ENCODE results near the gene STMN3.

Gene STMN3

DNA sequence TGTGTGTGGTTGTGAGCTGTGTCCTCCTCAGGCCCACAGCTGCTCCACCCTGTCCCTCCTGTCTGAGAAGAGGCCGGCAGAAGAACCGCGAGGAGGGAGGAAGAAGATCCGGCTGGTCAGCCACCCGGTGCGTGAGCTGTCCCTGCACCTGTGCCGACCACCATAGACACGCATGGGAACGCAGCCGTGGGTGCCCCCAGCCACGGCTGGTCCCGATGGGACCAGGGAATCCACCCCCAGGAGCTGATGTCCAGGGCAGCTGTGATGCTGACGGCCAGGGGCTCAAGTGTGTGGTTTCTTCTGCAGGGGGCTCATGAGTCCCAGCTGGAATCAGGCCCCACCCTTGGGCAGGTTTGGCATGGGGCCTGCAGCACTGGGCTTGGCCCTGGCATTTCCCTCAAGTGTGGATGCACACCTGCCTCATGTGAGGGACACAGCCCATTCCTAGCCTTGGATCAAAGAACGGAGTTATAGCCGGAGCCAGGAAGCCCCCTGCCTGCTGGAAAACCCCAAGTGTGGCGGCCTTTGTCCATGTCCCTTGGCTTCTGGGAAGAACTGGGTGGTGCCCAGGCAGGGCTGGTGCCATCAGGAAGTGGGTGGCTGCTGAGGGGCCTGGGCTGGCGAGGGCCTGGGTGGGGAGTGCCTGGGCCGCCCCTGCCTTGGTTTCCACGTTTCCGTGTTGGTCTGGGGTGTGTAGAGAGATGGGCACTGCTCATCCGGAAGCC lies 38.6 kb upstream of the STMN3 start:
- DNase-seq, result no peak

DNA sequence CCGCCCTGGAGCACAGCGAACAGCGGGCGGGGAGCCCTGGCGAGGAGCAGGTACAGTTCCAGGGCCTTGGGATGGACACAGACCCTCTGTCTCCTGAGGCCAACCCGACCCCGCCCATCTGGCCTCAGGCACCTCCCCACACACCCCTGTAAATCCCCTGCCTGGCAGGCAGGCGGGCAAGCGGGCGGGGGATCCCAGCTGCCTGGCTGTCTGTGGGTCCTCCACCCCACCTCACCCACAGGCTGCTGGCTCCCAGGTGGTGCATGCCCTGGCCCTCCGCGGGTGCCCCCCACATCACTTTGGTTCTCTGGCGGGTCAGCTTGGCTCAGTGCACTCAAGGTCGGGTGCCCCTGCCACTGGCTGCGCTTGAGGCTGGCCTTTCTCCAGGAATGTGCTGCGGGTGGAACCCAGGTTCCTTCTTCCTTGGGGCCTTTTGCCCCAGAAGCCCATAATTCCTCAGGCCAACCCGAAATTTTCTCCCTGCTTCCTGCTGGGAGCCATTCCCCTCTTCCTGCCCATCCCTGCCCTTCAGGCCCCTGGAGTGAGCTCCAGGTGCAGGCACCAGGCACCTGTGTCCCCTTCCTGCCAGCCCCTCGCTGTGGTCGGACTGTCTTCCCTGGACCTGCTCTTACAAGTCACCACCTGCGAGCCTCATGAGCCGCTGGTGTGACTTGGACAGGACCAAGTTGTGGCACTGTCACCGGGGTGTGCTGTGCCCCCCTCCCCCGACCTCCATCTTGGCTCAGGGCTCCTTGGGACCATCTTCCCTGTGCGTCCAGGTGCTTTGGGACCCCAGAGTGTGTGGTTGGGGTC lies 37.9 kb upstream of the STMN3 start:
- DNase-seq, result no peak

DNA sequence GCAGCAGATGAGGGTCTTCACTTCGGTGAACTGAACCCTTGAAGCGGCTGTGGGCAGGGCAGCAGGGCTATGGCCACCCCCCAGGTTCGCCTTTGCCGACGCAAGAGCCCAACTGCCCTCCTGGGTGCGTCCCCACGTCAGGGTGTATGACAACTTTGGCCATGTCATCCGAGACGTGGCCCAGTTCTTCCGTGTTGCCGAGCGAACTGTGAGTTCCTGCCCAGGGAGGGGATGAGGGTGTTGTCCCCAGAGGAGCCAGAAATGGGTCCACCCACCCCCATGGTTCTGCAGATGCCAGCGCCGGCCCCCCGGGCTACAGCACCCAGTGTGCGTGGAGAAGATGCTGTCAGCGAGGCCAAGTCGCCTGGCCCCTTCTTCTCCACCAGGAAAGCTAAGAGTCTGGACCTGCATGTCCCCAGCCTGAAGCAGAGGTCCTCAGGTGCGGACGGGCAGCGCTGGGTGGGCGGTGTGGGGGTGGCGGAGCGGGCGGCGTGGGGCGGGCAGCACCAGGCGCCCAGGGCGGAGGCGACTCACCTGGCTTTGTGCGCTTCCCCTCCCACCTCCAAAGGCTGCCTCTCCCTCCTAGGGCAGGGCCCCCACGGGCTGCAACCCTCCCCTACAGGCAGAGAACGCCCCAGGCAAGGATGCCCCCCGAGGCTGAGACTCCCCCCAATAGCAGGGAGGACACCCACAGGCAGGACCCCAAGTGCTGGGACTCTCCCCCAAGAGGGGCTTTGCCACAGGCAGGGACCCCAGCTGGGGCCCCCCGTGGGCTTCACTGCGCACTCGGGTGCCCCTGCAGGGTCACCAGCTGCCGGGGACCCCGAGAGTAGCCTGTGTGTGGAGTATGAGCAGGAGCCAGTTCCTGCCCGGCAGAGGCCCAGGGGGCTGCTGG lies 37.0 kb upstream of the STMN3 start:
- no peak for DNase-seq

DNA sequence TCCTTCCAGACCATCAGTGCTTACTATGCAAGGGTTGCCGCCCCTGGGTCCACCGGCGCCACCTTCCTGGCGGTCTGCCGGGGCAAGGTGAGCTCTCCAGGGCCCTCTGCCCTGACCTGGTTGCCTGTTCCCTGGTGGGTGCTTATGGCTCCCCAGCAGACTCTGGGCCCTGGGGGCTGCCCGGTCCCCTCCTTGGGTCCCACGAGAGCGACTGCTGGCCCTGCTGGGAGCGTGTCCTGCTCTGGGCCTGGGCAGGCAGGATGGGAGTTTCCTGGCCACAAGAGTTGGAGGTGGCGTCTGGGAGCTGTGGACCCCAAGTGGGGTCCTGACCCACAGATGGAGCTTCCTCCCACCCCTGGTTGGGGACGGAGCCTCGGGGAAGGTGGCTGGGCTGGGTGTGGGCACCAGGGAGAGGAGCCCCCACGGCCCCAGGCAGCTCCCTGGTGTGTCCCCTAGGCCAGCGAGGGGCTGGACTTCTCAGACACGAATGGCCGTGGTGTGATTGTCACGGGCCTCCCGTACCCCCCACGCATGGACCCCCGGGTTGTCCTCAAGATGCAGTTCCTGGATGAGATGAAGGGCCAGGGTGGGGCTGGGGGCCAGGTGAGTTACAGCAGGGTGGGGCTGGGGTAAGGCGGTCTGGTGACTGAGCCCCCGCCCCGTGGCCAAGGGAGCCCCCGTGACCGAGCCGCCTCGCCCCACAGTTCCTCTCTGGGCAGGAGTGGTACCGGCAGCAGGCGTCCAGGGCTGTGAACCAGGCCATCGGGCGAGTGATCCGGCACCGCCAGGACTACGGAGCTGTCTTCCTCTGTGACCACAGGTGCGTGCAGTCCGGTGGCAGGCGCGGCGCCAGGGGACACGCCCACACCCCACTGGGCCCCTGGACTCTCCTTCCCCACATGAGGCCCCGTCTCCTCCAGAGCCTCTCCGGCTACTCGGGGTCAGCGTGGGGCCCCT lies 36.1 kb upstream of the STMN3 start:
- DNase-seq, result no peak

DNA sequence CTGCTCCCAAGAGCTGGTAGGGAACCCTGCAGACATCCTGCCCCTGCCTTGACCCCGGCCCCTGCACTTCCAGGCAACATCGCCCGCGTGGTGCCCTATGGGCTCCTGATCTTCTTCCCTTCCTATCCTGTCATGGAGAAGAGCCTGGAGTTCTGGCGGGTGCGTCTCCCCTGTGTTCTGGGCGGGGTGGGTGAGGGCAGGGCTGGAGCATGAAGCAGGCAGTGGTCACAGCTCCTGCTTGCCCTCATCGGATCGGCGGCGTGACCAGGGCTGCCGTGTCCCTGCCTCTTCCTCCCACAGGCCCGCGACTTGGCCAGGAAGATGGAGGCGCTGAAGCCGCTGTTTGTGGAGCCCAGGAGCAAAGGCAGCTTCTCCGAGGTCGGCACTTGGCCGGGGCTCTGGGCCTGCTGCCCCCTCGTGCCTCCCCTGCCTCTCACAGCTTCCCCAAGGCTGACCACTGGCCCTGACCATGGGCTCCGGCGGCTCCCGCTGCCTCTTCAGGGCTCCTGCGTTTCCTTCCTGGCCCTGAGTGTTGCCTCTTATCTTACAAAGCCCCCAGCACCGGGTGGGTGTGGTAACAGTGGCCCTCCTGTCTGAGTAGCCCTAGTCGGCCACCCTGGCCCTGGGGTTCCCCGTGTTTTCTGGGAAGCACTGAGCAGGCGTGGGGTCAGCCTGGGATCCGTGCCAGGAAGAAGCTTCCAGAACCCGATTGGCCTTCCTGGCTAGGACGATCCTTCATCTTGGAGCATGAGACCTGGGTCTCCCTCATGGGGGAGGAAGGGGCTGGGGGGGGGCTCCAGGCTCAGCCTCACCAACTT lies 35.2 kb upstream of the STMN3 start:
- no peak for DNase-seq

DNA sequence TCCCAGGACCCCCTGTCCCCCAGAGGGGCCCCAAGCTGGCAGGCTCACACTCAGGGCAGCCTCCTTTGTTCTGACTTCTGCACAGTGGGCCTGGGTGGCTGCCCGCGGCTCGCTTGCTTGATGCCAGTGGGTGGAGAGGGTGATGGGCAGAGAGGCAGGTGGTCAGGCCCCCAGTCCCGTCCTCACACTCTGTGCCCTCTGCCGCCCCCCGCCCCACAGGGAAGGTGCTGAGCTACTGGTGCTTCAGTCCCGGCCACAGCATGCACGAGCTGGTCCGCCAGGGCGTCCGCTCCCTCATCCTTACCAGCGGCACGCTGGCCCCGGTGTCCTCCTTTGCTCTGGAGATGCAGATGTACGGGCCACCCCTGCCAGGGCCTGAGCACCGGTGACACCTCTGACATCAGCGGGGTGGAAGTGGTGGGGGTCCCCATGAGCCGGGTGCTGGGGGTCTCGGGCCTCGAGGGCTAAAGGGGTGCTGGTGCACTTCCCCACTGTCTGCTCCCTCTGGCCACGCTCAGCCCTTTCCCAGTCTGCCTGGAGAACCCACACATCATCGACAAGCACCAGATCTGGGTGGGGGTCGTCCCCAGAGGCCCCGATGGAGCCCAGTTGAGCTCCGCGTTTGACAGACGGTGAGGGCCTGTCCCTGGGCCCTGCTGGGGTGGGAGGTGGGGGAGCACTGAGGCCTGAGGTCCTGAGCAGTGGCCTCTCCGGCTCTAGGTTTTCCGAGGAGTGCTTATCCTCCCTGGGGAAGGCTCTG lies 34.4 kb upstream of the STMN3 start:
- DNase-seq, result no peak

DNA sequence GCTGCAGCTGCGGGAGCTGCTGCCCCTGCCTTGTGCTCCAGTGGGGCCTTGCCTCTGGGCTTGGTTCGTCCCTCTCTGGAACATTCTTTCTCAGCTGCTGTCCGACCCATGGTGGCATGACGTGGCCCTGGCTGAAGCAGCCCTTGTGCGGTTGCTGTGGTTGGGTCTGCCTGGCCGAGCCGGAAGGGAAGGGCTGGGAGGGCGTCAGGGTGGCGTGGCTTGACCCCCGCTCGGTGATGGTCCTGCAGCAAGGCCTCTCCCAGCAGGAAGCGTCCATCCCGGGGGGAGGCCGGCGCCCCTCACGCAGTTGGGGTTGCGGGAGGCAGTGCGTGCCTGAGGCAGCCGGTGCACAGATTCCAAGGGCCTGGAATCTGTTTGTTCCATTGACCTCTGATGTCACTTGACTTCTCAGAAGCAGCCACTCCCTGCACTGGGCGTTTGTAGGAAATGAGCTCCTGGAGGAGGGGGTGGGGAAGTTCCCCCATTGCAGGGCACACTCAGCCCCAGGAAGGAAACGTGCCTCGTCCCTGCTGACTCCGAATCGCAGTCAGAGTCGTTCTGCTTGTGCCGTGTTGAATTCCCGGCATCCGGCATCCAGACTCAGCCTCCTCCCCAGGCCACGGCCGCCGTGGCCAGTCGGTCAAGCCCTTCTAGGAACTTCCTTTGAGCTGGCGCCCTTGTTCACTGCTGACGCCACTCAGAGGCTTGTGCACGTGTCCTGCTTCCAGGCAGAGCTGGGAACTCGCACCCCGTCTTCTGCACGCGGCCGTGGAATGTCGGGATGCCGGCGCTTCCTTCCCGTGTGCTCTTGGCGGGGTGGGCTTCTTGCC lies 33.5 kb upstream of the STMN3 start:
- no peak for DNase-seq

DNA sequence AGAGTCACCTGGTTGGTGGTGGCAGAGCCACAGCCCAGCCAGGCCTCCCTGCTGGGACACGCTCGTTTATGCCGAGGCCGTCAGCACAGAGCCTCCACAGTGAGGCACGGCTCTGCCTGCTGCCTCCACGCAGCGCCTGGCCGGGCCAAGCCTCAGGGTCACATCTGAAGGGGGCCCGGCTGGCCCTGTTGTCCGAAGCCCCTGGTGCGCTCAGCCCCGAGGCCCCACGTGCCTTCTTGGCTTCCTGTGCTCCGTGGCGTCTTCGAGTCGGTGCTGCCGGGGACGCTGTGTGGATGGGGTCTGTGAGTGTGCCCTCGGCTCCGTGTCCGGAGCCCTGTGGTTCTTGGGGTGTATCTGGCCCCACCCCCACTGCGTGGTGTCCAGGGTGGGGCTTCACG lies 32.9 kb upstream of the STMN3 start:
- no peak for DNase-seq

DNA sequence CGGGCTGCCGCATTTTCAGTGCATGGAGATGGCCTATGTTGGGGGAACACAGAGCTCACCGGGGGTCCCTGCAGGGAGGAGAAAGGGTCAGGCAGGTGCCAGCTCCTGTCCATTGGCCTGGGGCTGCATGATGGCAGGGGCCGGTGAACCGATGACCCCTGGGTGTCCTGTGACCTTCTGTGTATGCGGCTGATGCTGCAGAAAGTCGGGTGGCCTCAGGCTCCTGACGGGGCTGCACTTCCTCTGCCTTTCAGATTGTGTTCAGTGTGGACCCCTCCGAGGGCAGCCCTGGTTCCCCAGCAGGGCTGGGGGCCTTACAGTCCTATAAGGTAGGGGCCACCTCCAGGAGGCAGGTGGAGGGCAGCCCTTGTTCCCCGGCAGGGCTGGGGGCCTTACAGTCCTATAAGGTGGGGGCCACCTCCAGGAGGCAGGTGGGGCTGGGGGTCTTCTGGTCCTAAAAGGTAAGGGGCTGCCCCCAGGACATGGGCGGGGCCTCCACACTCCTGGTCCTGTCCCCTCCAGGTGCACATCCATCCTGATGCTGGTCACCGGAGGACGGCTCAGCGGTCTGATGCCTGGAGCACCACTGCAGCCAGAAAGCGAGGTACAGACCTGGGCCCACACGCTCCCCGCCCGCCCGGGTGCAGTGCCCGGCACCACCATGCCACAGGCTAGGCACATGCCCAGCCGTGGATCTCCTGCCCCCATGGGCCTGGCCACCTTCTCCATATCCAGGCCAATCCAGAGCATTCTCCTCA lies 32.2 kb upstream of the STMN3 start:
- no peak for DNase-seq

DNA sequence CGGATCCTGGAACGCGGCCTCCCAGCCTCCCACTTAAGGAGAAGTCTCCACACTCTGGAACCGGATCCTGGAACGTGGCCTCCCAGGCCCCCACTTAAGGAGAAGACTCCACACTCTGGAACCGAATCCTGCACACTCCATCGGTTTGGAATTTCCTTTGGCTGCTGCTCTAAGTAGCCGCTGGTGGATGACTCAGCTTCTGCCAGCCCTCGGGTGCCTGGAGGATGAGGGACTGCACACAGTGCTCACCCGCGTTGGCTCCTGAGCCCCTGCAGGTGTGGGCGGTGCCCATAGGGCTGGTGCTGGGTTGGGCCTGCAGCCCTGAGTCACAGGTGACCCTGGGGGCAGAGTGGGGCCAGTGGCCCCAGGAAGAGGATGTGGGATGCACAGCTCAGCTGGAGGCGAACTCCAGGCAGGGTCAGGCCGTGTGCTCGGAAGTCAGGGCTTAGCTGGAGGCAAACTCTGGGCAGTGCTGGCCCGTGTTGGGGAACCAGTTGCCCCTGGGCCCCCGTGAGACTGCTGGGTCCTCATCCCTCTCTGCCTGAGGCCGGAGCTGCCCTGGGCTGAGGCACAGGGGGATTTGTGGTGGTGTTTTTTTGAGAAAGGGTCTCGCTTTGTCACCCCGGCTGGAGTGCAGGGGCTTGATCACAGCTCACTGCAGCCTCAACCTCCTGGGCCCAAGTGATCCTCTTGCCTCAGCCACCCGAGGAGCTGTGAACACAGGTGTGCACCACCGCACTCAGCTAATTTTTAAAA lies 29.3 kb upstream of the STMN3 start:
- DNase-seq, result peak; percentile 99

DNA sequence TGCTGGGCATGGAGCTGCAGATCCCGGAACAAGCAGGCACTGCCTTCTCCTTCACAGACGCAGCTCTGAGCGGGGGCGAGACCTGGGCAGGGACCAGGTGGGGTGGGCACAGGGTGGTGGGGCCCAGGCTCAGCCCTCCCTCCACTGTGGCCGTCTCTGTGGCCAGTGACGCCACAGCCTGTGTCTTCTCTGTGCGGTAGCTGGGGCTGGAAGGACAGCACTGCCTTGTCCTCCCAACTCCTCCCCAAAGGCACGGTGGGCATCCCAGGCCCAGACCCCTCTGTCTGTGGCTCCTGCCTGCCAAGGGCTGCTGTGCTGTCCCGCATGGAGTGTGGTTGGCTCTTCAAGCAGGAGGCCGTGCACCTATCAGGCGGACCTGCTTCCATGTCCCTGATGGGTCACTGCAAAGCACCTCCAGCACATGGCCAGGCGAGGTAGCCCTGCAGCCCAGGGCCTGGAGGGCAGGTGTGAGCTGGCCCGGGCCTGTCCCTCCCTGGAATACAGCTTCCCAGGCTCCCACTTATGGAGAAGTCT lies 28.5 kb upstream of the STMN3 start:
- DNase-seq, result no peak

DNA sequence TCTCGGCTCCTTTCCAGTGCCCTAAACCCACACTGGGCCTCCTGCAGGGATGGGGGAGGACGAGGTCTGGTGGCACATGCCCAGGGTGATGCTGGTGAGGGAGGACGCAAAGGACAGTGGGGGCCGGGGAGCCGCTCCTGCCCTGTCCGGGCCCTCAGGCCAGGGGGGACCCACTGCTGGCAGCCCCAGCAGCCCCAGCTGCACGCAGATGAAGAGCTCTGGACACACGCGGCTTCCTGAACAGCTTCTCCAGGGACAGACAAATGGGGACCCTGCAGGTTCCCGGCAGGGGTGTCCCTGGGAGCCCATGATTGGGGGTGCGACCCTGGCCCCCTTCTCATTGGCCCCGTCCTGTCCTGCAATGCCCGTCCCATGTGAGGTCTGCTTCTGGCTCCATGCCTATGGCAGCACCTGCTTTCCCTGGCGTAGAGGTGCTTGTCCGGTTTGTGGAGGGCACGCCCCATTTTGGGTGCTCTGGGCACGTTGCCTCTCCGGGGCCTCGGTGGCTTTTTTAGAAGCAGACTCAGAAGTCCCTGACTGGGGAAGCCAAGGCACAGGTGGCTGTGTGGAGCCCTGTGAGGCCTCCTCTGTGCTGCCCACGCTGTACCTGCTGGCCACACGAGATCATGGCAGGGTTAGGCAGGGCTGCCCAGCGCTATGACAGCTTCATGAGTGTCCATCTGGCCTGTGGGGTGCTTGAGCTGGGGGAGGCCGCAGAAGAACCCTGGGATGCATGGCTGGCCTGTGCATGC lies 27.8 kb upstream of the STMN3 start:
- no peak for DNase-seq

DNA sequence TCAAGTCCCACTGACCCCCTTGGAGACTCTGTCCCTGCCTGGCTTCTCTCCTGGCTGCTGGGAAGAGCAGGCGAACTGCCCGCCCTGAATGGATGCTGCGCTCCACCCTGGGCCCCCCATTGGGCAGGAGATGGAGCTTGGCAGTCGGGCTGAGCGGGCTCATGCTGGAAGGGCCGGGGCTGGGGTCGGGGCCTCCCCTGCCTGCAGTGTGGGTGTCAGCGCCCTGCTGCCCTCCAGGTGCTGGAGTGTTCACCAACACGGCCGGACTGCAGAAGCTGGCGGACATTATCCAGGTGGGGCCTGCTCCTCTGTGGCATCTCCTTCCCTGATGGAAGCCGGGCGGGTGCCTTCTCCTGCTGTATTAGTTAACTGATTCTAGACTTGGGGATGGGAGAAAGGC lies 27.2 kb upstream of the STMN3 start:
- DNase-seq, result no peak

DNA sequence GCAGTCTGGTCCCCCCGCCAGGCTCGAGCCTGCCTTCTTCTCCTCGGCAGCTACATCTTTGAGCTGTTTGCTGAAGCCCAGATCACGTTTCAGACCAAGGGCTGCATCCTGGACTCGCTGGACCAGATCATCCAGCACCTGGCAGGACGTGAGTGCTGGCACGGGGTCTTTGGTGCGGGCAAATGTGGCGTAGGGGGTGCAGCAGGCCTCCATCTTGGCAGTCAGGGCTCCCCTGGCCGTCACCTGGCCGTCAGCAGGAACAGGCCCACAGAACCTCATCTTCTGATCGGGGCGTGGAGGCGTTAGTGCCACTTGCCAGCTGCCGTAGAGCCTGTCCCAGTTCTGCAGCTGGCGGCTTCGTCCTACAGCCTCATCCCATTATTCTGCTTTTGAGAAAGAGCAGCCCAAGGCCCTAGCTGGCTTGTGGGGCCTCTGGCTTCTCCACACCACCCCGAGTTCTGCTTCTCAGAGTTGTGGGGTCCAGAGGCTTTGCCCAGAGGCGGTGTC lies 26.6 kb upstream of the STMN3 start:
- DNase-seq, result no peak

DNA sequence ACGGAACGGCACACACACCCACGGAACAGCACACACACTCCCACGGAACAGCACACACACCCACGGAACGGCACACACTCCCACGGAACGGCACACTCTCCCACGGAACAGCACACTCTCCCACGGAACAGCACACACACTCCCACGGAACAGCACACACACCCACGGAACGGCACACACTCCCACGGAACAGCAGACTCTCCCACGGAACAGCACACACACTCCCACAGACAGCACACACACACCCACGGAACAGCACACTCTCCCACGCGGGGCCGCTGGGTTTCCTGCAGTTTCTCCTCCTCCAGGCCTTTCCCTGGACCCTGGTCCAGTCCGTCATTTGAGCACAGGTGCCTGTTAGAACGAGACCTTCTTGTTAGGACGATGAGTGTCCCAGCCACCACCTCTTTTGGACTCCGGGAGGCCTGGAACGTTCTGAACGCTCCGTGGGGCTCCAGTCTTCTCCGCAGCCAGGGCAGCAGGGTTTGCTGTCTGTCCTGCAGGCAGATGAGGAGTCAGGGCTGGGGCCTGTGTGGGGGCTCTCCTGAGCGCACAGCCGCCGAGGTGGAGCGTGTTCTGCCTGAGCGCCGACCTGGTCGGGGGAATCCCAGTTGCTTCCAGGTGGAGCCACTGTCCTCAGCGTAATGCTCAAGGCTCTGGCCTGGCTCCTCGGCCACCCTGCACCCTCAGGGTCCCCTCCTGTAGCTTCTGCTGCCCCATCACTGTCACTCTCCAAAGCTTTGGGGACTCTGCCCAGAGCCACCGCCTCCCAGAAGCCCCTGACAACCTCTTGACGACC lies 25.6 kb upstream of the STMN3 start:
- DNase-seq, result no peak

DNA sequence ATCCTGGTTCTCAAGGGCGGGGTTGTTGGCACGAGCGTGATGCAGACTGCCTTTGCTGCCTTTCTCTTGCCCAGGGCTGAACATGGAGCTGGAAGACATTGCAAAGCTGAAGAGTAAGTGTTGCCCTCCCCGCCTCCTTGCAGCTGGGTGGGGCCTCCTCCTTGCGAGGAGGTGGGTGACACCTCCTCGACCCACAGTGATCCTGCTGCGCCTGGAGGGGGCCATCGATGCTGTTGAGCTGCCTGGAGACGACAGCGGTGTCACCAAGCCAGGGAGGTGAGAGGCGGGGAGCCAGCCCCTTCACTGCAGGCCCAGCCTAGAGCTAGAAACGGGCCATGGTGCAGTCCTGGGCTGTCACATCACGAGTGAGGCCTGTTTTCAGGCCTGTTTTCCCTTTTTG lies 24.8 kb upstream of the STMN3 start:
- no peak for DNase-seq
